HCT116 (cell line): ENCODE results near the gene EPHB2. TPM values are rescaled to one million over a fixed set of nuclear protein-coding genes. Genes with fewer than 3 reads are reported as not detected.

ENCODE experiments used
- ATAC-seq: fragments of 200-7000 bp; cut with Tn5 transposase; 2 replicates; pipeline ENCODE4 v1.9.1; 2020; ENCODE audit warnings: mild to moderate bottlenecking, moderate library complexity
- BruUV-seq: library from RNA; stranded (reverse); fragments of 400-500 nt; replicated peaks from 2 replicates; lab custom pipeline; 2021; lab: Mats Ljungman, UMichigan
- CTCF ChIA-PET: fragments of 300-600 bp; sonication (Branson Sonifier 250); formaldehyde crosslinking; loops from one replicate; lab custom pipeline; 2021; ENCODE audit warnings: antibody characterized with exemption; lab: Charles Lee
- POLR2A ChIA-PET: fragments of 300-600, 350-600 bp; sonication (Branson Sonifier 250); formaldehyde crosslinking; loops from one replicate; lab custom pipeline; 2021; ENCODE audit warnings: antibody characterized with exemption; lab: Charles Lee
- RAD21 ChIA-PET, 2 experiments: fragments of 300-600 bp; sonication (Branson Sonifier 250); formaldehyde crosslinking; loops; one replicate each; lab custom pipeline; 2023; ENCODE audit warnings: low total read pairs in 2 of 2; ENCODE audit not compliant: uncharacterized antibody in 2 of 2, unreplicated experiment in 2 of 2, low non-redundant PET in 1 of 2; lab: Charles Lee
- DNase-seq: peaks from one replicate; pipeline ENCODE4 v3.0.0-alpha.2; 2010; ENCODE audit warnings: low read depth, low spot score
- H2AFZ ChIP-seq: fragments of 200-600 bp; shearing (Covaris generic), sonication (generic); 2 replicates; pipeline ENCODE4 v1.6.1; 2017; ENCODE audit warnings: low read depth, mixed run types, mixed read lengths, antibody characterized with exemption, low read length; ENCODE audit not compliant: poor library complexity, severe bottlenecking
- H3K27ac ChIP-seq: 2 replicates; pipeline ENCODE4 v1.5.1; 2012; ENCODE audit warnings: low read depth, low read length
- H3K27me3 ChIP-seq: fragments of 200-600 bp; sonication (generic); 2 replicates; pipeline ENCODE4 v1.6.1; 2016; ENCODE audit warnings: mixed run types, low read length, mixed read lengths; ENCODE audit not compliant: insufficient read depth
- H3K36me3 ChIP-seq, 2 experiments: fragments of 200-500 bp in 1 of 2; fragments of 200-600 bp in 1 of 2; sonication (Bioruptor generic) in 1 of 2; sonication (generic) in 1 of 2; 2 replicates each; pipeline versions ENCODE4 v1.5.1 to v1.6.1; 2014 to 2016; ENCODE audit warnings: low read length in 2 of 2, inconsistent platforms in 1 of 2, mixed read lengths in 1 of 2, mixed run types in 1 of 2; ENCODE audit not compliant: insufficient read depth in 2 of 2, control insufficient read depth in 1 of 2
- H3K4me1 ChIP-seq, 2 experiments: fragments of 200-600 bp in 1 of 2; sonication (generic) in 1 of 2; 2 replicates each; pipeline versions ENCODE4 v1.5.1 to v1.6.1; 2012 to 2017; ENCODE audit warnings: low read length in 2 of 2, inconsistent platforms in 1 of 2, mild to moderate bottlenecking in 1 of 2, mixed read lengths in 1 of 2, mixed run types in 1 of 2, moderate library complexity in 1 of 2; ENCODE audit not compliant: insufficient read depth in 2 of 2, control insufficient read depth in 1 of 2
- H3K4me2 ChIP-seq: fragments of 200-600 bp; sonication (generic); 2 replicates; pipeline ENCODE4 v1.6.1; 2017; ENCODE audit warnings: mixed run types, low read length, mixed read lengths
- H3K4me3 ChIP-seq, 2 experiments: fragments of 200-600 bp in 1 of 2; sonication (generic) in 1 of 2; replicated peaks in 1 of 2; 2 replicates each; pipeline ENCODE4 v1.5.1; 2011 to 2016; ENCODE audit warnings: low read length in 2 of 2, control low read depth in 1 of 2, low read depth in 1 of 2, mild to moderate bottlenecking in 1 of 2, mixed read lengths in 1 of 2, mixed run types in 1 of 2
- H3K79me2 ChIP-seq: fragments of 200-600 bp; sonication (generic); 2 replicates; pipeline ENCODE4 v1.6.1; 2017; ENCODE audit warnings: mild to moderate bottlenecking, mixed run types, low read length, moderate library complexity, mixed read lengths; ENCODE audit not compliant: insufficient read depth
- H3K9ac ChIP-seq: fragments of 200-600 bp; sonication (generic); 2 replicates; pipeline ENCODE4 v1.6.1; 2016; ENCODE audit warnings: low read length, mixed read lengths
- H3K9me2 ChIP-seq: fragments of 200-600 bp; sonication (generic), shearing (Covaris generic); 2 replicates; pipeline ENCODE4 v1.6.1; 2017; ENCODE audit warnings: mixed run types, mild to moderate bottlenecking, moderate library complexity; ENCODE audit not compliant: insufficient read depth
- H3K9me3 ChIP-seq, 2 experiments: fragments of 200-500 bp in 1 of 2; fragments of 200-600 bp in 1 of 2; sonication (Bioruptor generic) in 1 of 2; sonication (generic) in 1 of 2; 2 replicates each; pipeline ENCODE4 v1.6.1; 2014 to 2017; ENCODE audit warnings: low read length in 2 of 2, mixed read lengths in 2 of 2, inconsistent platforms in 1 of 2, low read depth in 1 of 2, mild to moderate bottlenecking in 1 of 2, mixed run types in 1 of 2, moderate library complexity in 1 of 2; ENCODE audit not compliant: control insufficient read depth in 1 of 2, insufficient read depth in 1 of 2
- H4K20me1 ChIP-seq: fragments of 200-600 bp; sonication (generic), shearing (Covaris generic); 2 replicates; pipeline ENCODE4 v1.6.1; 2017; ENCODE audit warnings: mixed run types, mild to moderate bottlenecking, moderate library complexity; ENCODE audit not compliant: insufficient read depth
- CEBPB ChIP-seq: IDR thresholded peaks from 2 replicates; pipeline ENCODE4 v1.6.1; 2012; ENCODE audit warnings: low read depth
- CTCF ChIP-seq, 3 experiments: fragments of 200-600 bp in 1 of 3; sonication (generic) in 1 of 3; IDR thresholded peaks in 2 of 3; conservative IDR thresholded peaks in 1 of 3; 2 replicates each; pipeline ENCODE4 v1.5.1; 2012 to 2017; ENCODE audit warnings: low read depth in 2 of 3, low read length in 2 of 3, antibody characterized with exemption in 1 of 3, borderline replicate concordance in 1 of 3, control low read depth in 1 of 3, mild to moderate bottlenecking in 1 of 3, mixed read lengths in 1 of 3, mixed run types in 1 of 3, moderate library complexity in 1 of 3; ENCODE audit not compliant: insufficient read depth in 1 of 3
- EGR1 ChIP-seq: IDR thresholded peaks from 2 replicates; pipeline ENCODE4 v1.6.1; 2012; ENCODE audit warnings: low read depth
- POLR2A ChIP-seq: IDR thresholded peaks from 2 replicates; pipeline ENCODE4 v1.7.0; 2011; ENCODE audit warnings: borderline replicate concordance; ENCODE audit not compliant: insufficient read depth, insufficient read length; ENCODE audit errors: extremely low read depth
- SIN3A ChIP-seq: IDR thresholded peaks from 2 replicates; pipeline ENCODE4 v1.6.1; 2012; ENCODE audit warnings: low read depth
- SRF ChIP-seq: IDR thresholded peaks from 2 replicates; pipeline ENCODE4 v1.6.1; 2012; ENCODE audit warnings: low read depth
- TCF7L2 ChIP-seq: IDR thresholded peaks from 2 replicates; pipeline ENCODE4 v1.7.0; 2011; ENCODE audit warnings: borderline replicate concordance, inconsistent platforms; ENCODE audit not compliant: insufficient read depth, insufficient read length; ENCODE audit errors: extremely low read depth
- YY1 ChIP-seq: IDR thresholded peaks from 2 replicates; pipeline ENCODE4 v1.6.1; 2011; ENCODE audit warnings: low read length, low read depth, moderate library complexity, mild to moderate bottlenecking; ENCODE audit not compliant: insufficient replicate concordance; ENCODE audit errors: extremely low read depth
- intact Hi-C: fragments of 100-400 bp; cut with micrococcal nuclease; formaldehyde crosslinking; loops from 2 replicates; pipeline ENCODE4 v1.10.0; 2022
- total RNA-seq: library from RNA; stranded (reverse); gene quantifications from one replicate; pipeline ENCODE4 v1.2.1, GENCODE V29; 2021; ENCODE audit not compliant: unreplicated experiment

The EPHB2 gene
- total RNA-seq, 1 experiment from 2014 or later, result 19.5 TPM

- ChIA-PET CTCF (no interaction called here), RAD21 (no interaction called here), POLR2A (no interaction called here)
- Histone ChIP-seq H3K9me2 (no peaks in the 10 kb centered on the region), H3K4me1 (no peaks in the 10 kb centered on the region), H3K36me3 (no peaks in the 10 kb centered on the region), H2AFZ (no peak overlapping the region), H3K27me3 (no peaks in the 10 kb centered on the region), H3K27ac (no peak overlapping the region), H3K79me2 (no peaks in the 10 kb centered on the region), H3K9ac (no peak overlapping the region), H3K9me3 (peaks cover 0 to 3% of the 10 kb centered on the region in 2 experiments; a peak in 1 of 4 replicates), H4K20me1 (no peaks in the 10 kb centered on the region), H3K4me2 (no peak overlapping the region), H3K4me3 (no peak overlapping the region)
- ATAC-seq (no peak), DNase-seq (no peak)
- TF ChIP-seq POLR2A, result no peak
- TF ChIP-seq CTCF (IDR thresholded peaks at IDR 0.05 in 2 of 3, conservative IDR thresholded peaks at IDR 0.05 in 1 of 3; ENCODE audit: borderline replicate concordance in 1 of 3, insufficient read depth in 1 of 3, low read depth in 2 of 3, low read length in 2 of 3), result no peak
- no peak for TF ChIP-seq SIN3A
- no peak for TF ChIP-seq EGR1
- no peak for TF ChIP-seq SRF
- TF ChIP-seq CEBPB, result no peak
- no peak for TF ChIP-seq YY1
- no peak for TF ChIP-seq TCF7L2
- intact Hi-C loops, result no loop called here
- BruUV-seq, result no TSS peak
These were observed 158.7 kb downstream of the EPHB2 start for GRCh38 chr1:22869325-22869724.

GRCh38 chr1:22870201-22870871 is 159.7 kb downstream of the EPHB2 start:
- POLR2A ChIA-PET, result no interaction called here

More at GRCh38 chr1:22870201-22870871, 159.7 kb downstream of the EPHB2 start:
- Histone ChIP-seq H3K79me2 (no peaks in the 10 kb centered on the region), H3K9me3 (peaks cover 0 to 3% of the 10 kb centered on the region in 2 experiments; a peak in 1 of 4 replicates), H3K9ac (no peak overlapping the region), H3K4me2 (no peak overlapping the region), H3K36me3 (no peaks in the 10 kb centered on the region), H3K27ac (no peak overlapping the region), H3K9me2 (no peaks in the 10 kb centered on the region), H2AFZ (no peak overlapping the region), H3K27me3 (no peaks in the 10 kb centered on the region), H3K4me3 (no peak overlapping the region), H3K4me1 (no peaks in the 10 kb centered on the region), H4K20me1 (no peaks in the 10 kb centered on the region)
- ChIA-PET CTCF (no interaction called here), RAD21 (no interaction called here)
- no peak for ATAC-seq
- intact Hi-C loops, result no loop called here
- no TSS peak for BruUV-seq
- DNase-seq, result no peak
- no peak for TF ChIP-seq CEBPB
